Fibroblast of lung (primary cell): Measurements from ENCODE around the gene NCAPD2.

Experiments
- EZH2 ChIP-seq: IDR thresholded peaks from 2 replicates; pipeline ENCODE4 v1.5.1; 2012; ENCODE audit warnings: low read length, control low read depth, mild to moderate bottlenecking; ENCODE audit errors: missing control alignments
- TF ChIP-seq, protein P1 (sequence below), 2 donors: IDR thresholded peaks in 1 of 2; conservative IDR thresholded peaks in 1 of 2; 1 replicate in 1 of 2; 2 replicates in 1 of 2; pipeline ENCODE4 v1.5.1; 2011 to 2012; ENCODE audit warnings: low read length in 2 of 2, control low read depth in 1 of 2, inconsistent platforms in 1 of 2, low read depth in 1 of 2, mild to moderate bottlenecking in 1 of 2

DNA sequence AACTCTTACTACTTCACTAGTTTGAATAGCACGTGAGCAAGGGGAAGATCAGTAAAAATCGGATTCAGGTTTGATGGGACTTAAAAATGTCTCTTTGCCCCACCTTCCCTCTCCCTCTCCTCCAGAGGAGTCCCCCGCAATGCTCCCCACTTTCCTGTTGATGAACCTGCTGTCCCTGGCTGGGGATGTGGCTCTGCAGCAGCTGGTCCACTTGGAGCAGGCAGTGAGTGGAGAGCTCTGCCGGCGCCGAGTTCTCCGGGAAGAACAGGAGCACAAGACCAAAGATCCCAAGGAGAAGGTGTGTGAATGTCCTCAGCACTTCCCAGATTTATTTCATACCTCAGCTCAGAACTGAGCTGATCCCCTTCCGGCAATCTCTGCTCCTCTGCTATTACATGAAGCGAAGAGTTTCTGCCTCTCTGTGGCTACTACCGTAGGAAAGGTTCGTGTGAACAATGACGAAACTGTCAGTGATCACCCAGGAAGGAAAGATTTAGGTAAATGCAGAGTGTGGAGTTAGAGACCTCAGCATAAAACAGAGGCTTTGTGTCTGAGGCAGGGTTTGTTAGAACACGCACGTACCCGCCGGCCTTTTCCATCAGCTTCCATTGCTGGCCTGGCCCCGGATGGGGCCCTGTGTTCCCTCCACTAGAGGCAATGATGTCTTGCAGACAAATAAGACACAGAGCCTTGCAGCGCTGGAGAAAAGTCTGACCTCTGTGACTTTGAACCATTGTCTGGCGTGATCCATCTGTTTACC, 33.0 kb downstream of the NCAPD2 start:
- TF ChIP-seq, protein P1, sequence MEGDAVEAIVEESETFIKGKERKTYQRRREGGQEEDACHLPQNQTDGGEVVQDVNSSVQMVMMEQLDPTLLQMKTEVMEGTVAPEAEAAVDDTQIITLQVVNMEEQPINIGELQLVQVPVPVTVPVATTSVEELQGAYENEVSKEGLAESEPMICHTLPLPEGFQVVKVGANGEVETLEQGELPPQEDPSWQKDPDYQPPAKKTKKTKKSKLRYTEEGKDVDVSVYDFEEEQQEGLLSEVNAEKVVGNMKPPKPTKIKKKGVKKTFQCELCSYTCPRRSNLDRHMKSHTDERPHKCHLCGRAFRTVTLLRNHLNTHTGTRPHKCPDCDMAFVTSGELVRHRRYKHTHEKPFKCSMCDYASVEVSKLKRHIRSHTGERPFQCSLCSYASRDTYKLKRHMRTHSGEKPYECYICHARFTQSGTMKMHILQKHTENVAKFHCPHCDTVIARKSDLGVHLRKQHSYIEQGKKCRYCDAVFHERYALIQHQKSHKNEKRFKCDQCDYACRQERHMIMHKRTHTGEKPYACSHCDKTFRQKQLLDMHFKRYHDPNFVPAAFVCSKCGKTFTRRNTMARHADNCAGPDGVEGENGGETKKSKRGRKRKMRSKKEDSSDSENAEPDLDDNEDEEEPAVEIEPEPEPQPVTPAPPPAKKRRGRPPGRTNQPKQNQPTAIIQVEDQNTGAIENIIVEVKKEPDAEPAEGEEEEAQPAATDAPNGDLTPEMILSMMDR (conservative IDR thresholded peaks at IDR 0.05 in 1 of 2, IDR thresholded peaks at IDR 0.05 in 1 of 2; ENCODE audit: low read depth in 1 of 2, low read length in 2 of 2), result no peak
- TF ChIP-seq EZH2, result no peak
